ENCODE measurements around the gene DBT.

GRCh38 chr1:100266741-100267140 is 17.1 kb upstream of the DBT start:
- TF ChIP-seq, protein P1, sequence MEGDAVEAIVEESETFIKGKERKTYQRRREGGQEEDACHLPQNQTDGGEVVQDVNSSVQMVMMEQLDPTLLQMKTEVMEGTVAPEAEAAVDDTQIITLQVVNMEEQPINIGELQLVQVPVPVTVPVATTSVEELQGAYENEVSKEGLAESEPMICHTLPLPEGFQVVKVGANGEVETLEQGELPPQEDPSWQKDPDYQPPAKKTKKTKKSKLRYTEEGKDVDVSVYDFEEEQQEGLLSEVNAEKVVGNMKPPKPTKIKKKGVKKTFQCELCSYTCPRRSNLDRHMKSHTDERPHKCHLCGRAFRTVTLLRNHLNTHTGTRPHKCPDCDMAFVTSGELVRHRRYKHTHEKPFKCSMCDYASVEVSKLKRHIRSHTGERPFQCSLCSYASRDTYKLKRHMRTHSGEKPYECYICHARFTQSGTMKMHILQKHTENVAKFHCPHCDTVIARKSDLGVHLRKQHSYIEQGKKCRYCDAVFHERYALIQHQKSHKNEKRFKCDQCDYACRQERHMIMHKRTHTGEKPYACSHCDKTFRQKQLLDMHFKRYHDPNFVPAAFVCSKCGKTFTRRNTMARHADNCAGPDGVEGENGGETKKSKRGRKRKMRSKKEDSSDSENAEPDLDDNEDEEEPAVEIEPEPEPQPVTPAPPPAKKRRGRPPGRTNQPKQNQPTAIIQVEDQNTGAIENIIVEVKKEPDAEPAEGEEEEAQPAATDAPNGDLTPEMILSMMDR (IDR thresholded peaks at IDR 0.05; ENCODE audit: insufficient read depth, low read length, poor library complexity, severe bottlenecking): no peak
- TF ChIP-seq EZH2phosphoT487 (conservative IDR thresholded peaks at IDR 0.05; ENCODE audit: low read length): no peak

Data from SU-DHL-6 (cell line).